ENCODE results near the gene TIFAB. TPM values are rescaled to one million over a fixed set of nuclear protein-coding genes. Genes with fewer than 3 reads are reported as not detected.

Gene TIFAB
- total RNA-seq, 4 donors from 2014 or later = 0.16 TPM; not detected in 3

GRCh38 chr5:135488727-135489465 is 36.7 kb upstream of the TIFAB start:
- H3K36me3 ChIP-seq = no peaks in the 10 kb centered on the region
- in situ Hi-C loops (cut with MboI; ENCODE audit: low pct_ligation_motif_present in 1 of 4, low pct_unique_long_range_greater_than_20kb in 1 of 4, low sequenced_read_pairs in 3 of 4) = no loop called here
- DNase-seq = no peak
- no peak overlapping the region for H3K27ac ChIP-seq
- H3K4me3 ChIP-seq = peak overlapping the region; percentile 9 to 39 (median 14)
- H3K4me1 ChIP-seq = peaks cover 0 to 25% (median 16%) of the 10 kb centered on the region in 4 donors
- WGBS, 2 donors (ENCODE audit: low coverage in 1 of 2) = 5% methylated on average over 41 of the region's 44 CpGs; no CpG with 5 or more reads in 1 of the 2 donors
- intact Hi-C loops (cut with DNase I; ENCODE audit: low total_unique reads) = loop anchor here (10.0 kb wide), 1 partner anchor 346 kb away; the partner anchor contains the start of gene SLC25A48
- TF ChIP-seq CTCF (IDR thresholded peaks at IDR 0.05) = no peak
- H3K27me3 ChIP-seq = peaks cover 89% of the 10 kb centered on the region
- no peaks in the 10 kb centered on the region for H3K9me3 ChIP-seq

- TF ChIP-seq EP300 (IDR thresholded peaks at IDR 0.05; ENCODE audit: low read depth) (no peak), POLR2A (IDR thresholded peaks at IDR 0.05) (no peak), POLR2AphosphoS5 (IDR thresholded peaks at IDR 0.05) (no peak), CTCF (IDR thresholded peaks at IDR 0.05) (no peak)
- Histone ChIP-seq H3K4me1 (peaks cover 0 to 25% (median 16%) of the 10 kb centered on the region in 4 donors), H3K27ac (no peak overlapping the region), H3K27me3 (peaks cover 81% of the 10 kb centered on the region), H3K4me3 (no peak overlapping the region), H3K36me3 (no peaks in the 10 kb centered on the region), H3K9me3 (no peaks in the 10 kb centered on the region)
- in situ Hi-C loops (cut with MboI; ENCODE audit: low pct_ligation_motif_present in 1 of 4, low pct_unique_long_range_greater_than_20kb in 1 of 4, low sequenced_read_pairs in 3 of 4) = no loop called here
- WGBS, 2 donors (ENCODE audit: low coverage in 1 of 2) = 42 to 44% methylated on average over 3 to 11 of the region's 11 CpGs
- intact Hi-C loops (cut with DNase I; ENCODE audit: low total_unique reads) = loop anchor here (10.0 kb wide), 1 partner anchor 347 kb away; the partner anchor contains the start of gene SLC25A48
- DNase-seq = no peak
These were observed 35.8 kb upstream of the TIFAB start for GRCh38 chr5:135487839-135488514.

- Histone ChIP-seq H3K9me3 (no peaks in the 10 kb centered on the region), H3K4me3 (no peak overlapping the region), H3K27me3 (peaks cover 71% of the 10 kb centered on the region), H3K27ac (no peak overlapping the region), H3K36me3 (no peaks in the 10 kb centered on the region), H3K4me1 (peaks cover 0 to 25% (median 16%) of the 10 kb centered on the region in 4 donors)
- in situ Hi-C loops (cut with MboI; ENCODE audit: low pct_ligation_motif_present in 1 of 4, low pct_unique_long_range_greater_than_20kb in 1 of 4, low sequenced_read_pairs in 3 of 4) = no loop called here
- TF ChIP-seq POLR2A (IDR thresholded peaks at IDR 0.05) = no peak
- no peak for TF ChIP-seq EP300 (IDR thresholded peaks at IDR 0.05; ENCODE audit: low read depth)
- intact Hi-C loops (cut with DNase I; ENCODE audit: low total_unique reads) = loop anchor here (10.0 kb wide), 1 partner anchor 348 kb away; the partner anchor contains the start of gene SLC25A48
- WGBS, 2 donors (ENCODE audit: low coverage in 1 of 2) = 41% methylated on average over 1 of the region's 1 CpG; no CpG with 5 or more reads in 1 of the 2 donors
- DNase-seq = no peak
These were observed 34.9 kb upstream of the TIFAB start for GRCh38 chr5:135487037-135487395.

- Histone ChIP-seq H3K4me1 (peaks cover 0 to 25% (median 16%) of the 10 kb centered on the region in 4 donors), H3K4me3 (no peak overlapping the region), H3K27ac (no peak overlapping the region), H3K9me3 (no peaks in the 10 kb centered on the region), H3K27me3 (peaks cover 65% of the 10 kb centered on the region), H3K36me3 (no peaks in the 10 kb centered on the region)
- in situ Hi-C loops (cut with MboI; ENCODE audit: low pct_ligation_motif_present in 1 of 4, low pct_unique_long_range_greater_than_20kb in 1 of 4, low sequenced_read_pairs in 3 of 4) = no loop called here
- WGBS, 2 donors (ENCODE audit: low coverage in 1 of 2) = 78% methylated on average over 13 of the region's 13 CpGs; no CpG with 5 or more reads in 1 of the 2 donors
- DNase-seq = no peak
- intact Hi-C loops (cut with DNase I; ENCODE audit: low total_unique reads) = loop anchor here (10.0 kb wide), 1 partner anchor 348 kb away; the partner anchor contains the start of gene SLC25A48
- TF ChIP-seq EP300 (IDR thresholded peaks at IDR 0.05; ENCODE audit: low read depth) (no peak), POLR2AphosphoS5 (IDR thresholded peaks at IDR 0.05) (no peak), POLR2A (IDR thresholded peaks at IDR 0.05) (no peak), CTCF (IDR thresholded peaks at IDR 0.05) (no peak)
These were observed 34.2 kb upstream of the TIFAB start for GRCh38 chr5:135486131-135487036.

All from transverse colon (tissue), 4 donors.